Measurements from ENCODE around the gene POM121. TPM values are rescaled to one million over a fixed set of nuclear protein-coding genes. Genes with fewer than 3 reads are reported as not detected.
"Not testable (repeated sequence)": the region's sequence is repeated elsewhere in the genome, so short reads cannot be mapped to it uniquely, and the experiment has no call there.

Gene POM121
- total RNA-seq, result 10 to 100 TPM; 54.3 to 56.0 TPM
- polyA plus RNA-seq, result 10 to 100 TPM in 1 of 2 donors, 1 to 10 TPM in 1; 2.8 to 18.3 TPM

DNA sequence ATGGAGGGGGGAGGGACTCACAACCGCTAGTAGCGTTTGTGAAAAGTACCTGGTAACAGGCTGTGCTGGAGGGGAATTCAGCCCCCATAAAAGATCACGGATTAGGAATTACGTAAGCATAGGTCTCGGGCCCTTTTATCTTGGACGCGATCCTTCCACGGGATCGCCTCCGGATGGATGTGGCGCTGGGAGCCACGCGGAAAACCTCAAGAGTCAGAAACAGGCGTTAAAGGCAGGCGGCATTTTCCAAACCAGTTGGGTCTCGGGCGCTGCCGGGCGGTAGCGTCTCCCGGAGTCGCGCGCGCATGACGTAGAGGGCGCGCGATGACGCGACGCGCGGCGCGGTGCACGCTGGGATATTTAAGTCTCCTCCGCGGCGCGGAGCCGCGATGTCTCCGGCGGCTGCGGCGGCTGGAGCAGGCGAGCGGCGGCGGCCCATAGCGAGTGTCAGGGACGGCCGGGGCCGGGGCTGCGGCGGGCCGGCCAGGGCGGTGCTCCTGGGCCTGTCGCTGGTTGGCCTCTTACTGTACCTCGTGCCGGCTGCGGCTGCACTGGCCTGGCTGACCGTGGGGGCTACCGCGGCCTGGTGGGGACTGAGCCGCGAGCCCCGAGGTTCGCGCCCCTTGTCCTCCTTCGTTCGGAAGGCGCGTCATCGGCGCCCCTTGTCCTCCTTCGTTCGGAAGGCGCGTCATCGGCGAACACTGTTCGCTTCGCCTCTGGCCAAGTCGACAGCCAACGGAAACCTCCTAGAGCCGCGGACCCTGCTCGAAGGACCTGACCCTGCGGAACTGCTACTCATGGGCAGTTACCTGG lies at the start of gene POM121:
Gene POM121, plus strand, starts transcription at position 363 of the 813 bp plus-strand sequence. Its CDS starts 27 bp downstream, at position 390.
- H3K27ac ChIP-seq (ENCODE audit: low read depth, low read length), result peak within 1 kb of the TSS; percentile 96
- Mint-ChIP-seq H3K36me3 (peaks cover 25 to 52% of the 10 kb centered on the region in 2 donors), H3K4me3 (peak within 1 kb of the TSS; percentile 96 to 100 (median 98)), H3K4me1 (peaks cover 23 to 36% (median 31%) of the 10 kb centered on the region in 4 donors), H3K27me3 (peaks cover 0 to 2% of the 10 kb centered on the region in 2 donors), H3K9me3 (peaks cover 0 to 4% (median 0%) of the 10 kb centered on the region in 8 donors), H3K27ac (peak within 1 kb of the TSS; percentile 99 to 100 (median 100))
- peak within 1 kb of the TSS; percentile 63 to 73 for H3K4me3 ChIP-seq (ENCODE audit: low read length in 2 of 2)
- ChIA-PET CTCF (ENCODE audit: partially characterized antibody) (no interaction called here), POLR2A (ENCODE audit: partially characterized antibody) (no interaction called here)
- H3K27me3 ChIP-seq (ENCODE audit: insufficient read depth, low read length), result no peaks in the 10 kb centered on the region
- no peaks in the 10 kb centered on the region for H3K9me3 ChIP-seq (ENCODE audit: control insufficient read depth in 1 of 2, low read length in 2 of 2)
- peaks cover 23% of the 10 kb centered on the region for H3K36me3 ChIP-seq (ENCODE audit: insufficient read depth, low read length)
- intact Hi-C loops (cut with micrococcal nuclease), result no loop called here
- peaks cover 26% of the 10 kb centered on the region for H3K4me1 ChIP-seq (ENCODE audit: insufficient read depth, low read length)
- peak; percentile 82 to 86 (median 86) for DNase-seq

DNA sequence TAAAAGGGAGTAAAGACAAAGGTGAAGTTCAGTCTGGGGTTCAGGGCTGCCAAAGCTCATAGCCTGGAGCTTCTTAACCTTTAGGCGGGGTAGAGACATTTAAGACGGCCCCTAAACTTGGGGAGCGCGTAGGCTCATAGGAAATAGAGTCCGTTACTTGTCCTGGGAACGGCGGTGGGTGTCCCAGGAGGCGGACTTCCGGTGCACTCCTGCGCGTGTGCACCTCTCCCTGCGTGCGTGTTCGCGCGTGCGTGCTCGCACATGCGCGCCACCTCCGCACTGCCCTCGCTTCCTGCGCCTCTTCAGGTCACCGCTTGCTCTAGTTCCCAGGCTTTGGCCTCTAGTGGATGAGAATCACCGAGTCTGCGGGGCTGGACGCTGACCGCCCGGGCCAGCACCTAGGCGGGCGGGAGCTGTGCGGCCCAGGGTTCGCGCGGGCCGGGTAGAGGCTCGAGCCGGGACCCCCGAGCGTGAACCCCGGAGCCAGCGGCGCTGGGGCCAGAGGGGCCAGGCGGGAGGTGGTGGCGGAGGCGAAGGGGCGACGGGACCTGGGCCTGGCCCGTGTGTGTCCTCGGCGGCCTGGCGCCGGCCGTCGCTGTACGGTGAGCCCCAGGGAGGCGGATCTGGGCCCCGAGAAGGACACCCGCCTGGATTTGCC lies 45.7 kb upstream of the POM121 start:
- peaks cover 6 to 14% of the 10 kb centered on the region in 2 donors for H3K36me3 Mint-ChIP-seq
- H3K9me3 ChIP-seq (ENCODE audit: control insufficient read depth in 1 of 2, low read length in 2 of 2); H3K4me1 ChIP-seq (ENCODE audit: insufficient read depth, low read length); H3K27me3 ChIP-seq (ENCODE audit: insufficient read depth, low read length); H3K36me3 ChIP-seq (ENCODE audit: insufficient read depth, low read length); H3K9me3 Mint-ChIP-seq; CTCF ChIA-PET (ENCODE audit: partially characterized antibody); H3K27me3 Mint-ChIP-seq: not testable (repeated sequence)
- peaks cover 4 to 23% (median 13%) of the 10 kb centered on the region in 4 donors for H3K4me1 Mint-ChIP-seq
- peak overlapping the region; percentile 86 to 90 (median 89) for H3K27ac Mint-ChIP-seq
- POLR2A ChIA-PET (ENCODE audit: partially characterized antibody), result interaction anchor here (1.8 kb wide), 1 partner anchor 50 kb away, joined by 6 read pairs; no protein-coding TSS in a partner anchor
- peak overlapping the region; percentile 67 for H3K27ac ChIP-seq (ENCODE audit: low read depth, low read length)
- H3K4me3 ChIP-seq (ENCODE audit: low read length in 2 of 2), result peak overlapping the region; percentile 3 to 55
- H3K4me3 Mint-ChIP-seq, result peak overlapping the region; percentile 87 to 99 (median 97)
- intact Hi-C loops (cut with micrococcal nuclease), result loop anchor here (2.0 kb wide), 1 partner anchor 50 kb away; the partner anchor contains the start of gene TYW1B
- peak; percentile 69 to 77 (median 73) for DNase-seq

DNA sequence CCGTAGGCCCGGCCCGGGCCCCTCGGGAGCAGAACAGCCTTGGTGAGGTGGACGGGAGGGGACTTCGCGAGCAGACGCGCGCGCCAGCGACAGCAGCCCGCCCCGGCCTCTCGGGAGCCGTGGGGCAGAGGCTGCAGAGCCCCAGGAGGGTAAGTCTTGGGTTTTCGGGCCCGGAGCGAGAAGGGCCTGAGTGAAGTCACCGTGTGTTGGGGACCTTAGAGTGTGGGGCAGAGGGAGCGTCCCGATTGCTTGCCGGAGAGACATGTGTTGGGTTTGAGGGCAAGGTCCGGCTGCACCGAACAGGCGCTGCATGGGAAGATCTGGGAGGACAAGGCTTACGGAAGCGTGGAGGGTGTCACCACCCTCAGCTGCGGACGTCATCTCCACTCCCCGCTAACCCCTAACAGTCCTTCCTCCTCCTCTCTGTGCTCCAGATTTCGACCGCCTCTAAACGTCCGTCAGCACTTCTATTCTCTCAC lies 45.1 kb upstream of the POM121 start:
- H3K27me3 ChIP-seq (ENCODE audit: insufficient read depth, low read length); H3K9me3 Mint-ChIP-seq; H3K36me3 ChIP-seq (ENCODE audit: insufficient read depth, low read length); CTCF ChIA-PET (ENCODE audit: partially characterized antibody); H3K9me3 ChIP-seq (ENCODE audit: control insufficient read depth in 1 of 2, low read length in 2 of 2); H3K27me3 Mint-ChIP-seq; H3K4me1 ChIP-seq (ENCODE audit: insufficient read depth, low read length); POLR2A ChIA-PET (ENCODE audit: partially characterized antibody): not testable (repeated sequence)
- peak overlapping the region; percentile 96 to 99 (median 97) for H3K4me3 Mint-ChIP-seq
- peak; percentile 26 to 53 (median 39) for DNase-seq
- peaks cover 6 to 14% of the 10 kb centered on the region in 2 donors for H3K36me3 Mint-ChIP-seq
- H3K27ac Mint-ChIP-seq, result peak overlapping the region; percentile 89 to 98 (median 97)
- peaks cover 4 to 23% (median 13%) of the 10 kb centered on the region in 4 donors for H3K4me1 Mint-ChIP-seq
- intact Hi-C loops (cut with micrococcal nuclease), result loop anchor here (2.0 kb wide), 1 partner anchor 51 kb away; the partner anchor contains the start of gene TYW1B
- Histone ChIP-seq H3K4me3 (ENCODE audit: low read length in 2 of 2) (peak overlapping the region; percentile 34 to 55), H3K27ac (ENCODE audit: low read depth, low read length) (peak overlapping the region; percentile 67)

GRCh38 chr7:72891750-72892149 lies 33.1 kb upstream of the POM121 start:
- not testable (repeated sequence) for H3K9me3 Mint-ChIP-seq

GRCh38 chr7:72904740-72905139 lies 20.2 kb upstream of the POM121 start:
- H3K9me3 Mint-ChIP-seq; H3K27ac ChIP-seq (ENCODE audit: low read depth, low read length); POLR2A ChIA-PET (ENCODE audit: partially characterized antibody); H3K4me1 ChIP-seq (ENCODE audit: insufficient read depth, low read length); intact Hi-C loops (cut with micrococcal nuclease); H3K9me3 ChIP-seq (ENCODE audit: control insufficient read depth in 1 of 2, low read length in 2 of 2); H3K27me3 Mint-ChIP-seq; H3K27me3 ChIP-seq (ENCODE audit: insufficient read depth, low read length); H3K36me3 ChIP-seq (ENCODE audit: insufficient read depth, low read length); H3K4me3 ChIP-seq (ENCODE audit: low read length in 2 of 2); CTCF ChIA-PET (ENCODE audit: partially characterized antibody); DNase-seq; H3K4me1 Mint-ChIP-seq: not testable (repeated sequence)
- peaks cover 42 to 43% of the 10 kb centered on the region in 2 donors for H3K36me3 Mint-ChIP-seq
- peak overlapping the region in 4 of 7 donors; percentile 41 to 68 (median 49) for H3K27ac Mint-ChIP-seq
- peak overlapping the region in 1 of 8 donors; percentile 26 for H3K4me3 Mint-ChIP-seq

More at GRCh38 chr7:72891750-72892149, 33.1 kb upstream of the POM121 start:
- Mint-ChIP-seq H3K27ac (peak overlapping the region in 2 of 7 donors; percentile 48 to 75), H3K36me3 (peaks cover 19 to 30% of the 10 kb centered on the region in 2 donors), H3K4me3 (peak overlapping the region in 1 of 8 donors; percentile 53)
- H3K27me3 ChIP-seq (ENCODE audit: insufficient read depth, low read length); H3K27ac ChIP-seq (ENCODE audit: low read depth, low read length); intact Hi-C loops (cut with micrococcal nuclease); H3K9me3 ChIP-seq (ENCODE audit: control insufficient read depth in 1 of 2, low read length in 2 of 2); H3K4me1 Mint-ChIP-seq; H3K27me3 Mint-ChIP-seq; POLR2A ChIA-PET (ENCODE audit: partially characterized antibody); H3K4me1 ChIP-seq (ENCODE audit: insufficient read depth, low read length); CTCF ChIA-PET (ENCODE audit: partially characterized antibody); H3K36me3 ChIP-seq (ENCODE audit: insufficient read depth, low read length); DNase-seq; H3K4me3 ChIP-seq (ENCODE audit: low read length in 2 of 2): not testable (repeated sequence)

- H3K4me3 Mint-ChIP-seq; H3K4me1 ChIP-seq (ENCODE audit: insufficient read depth, low read length); CTCF ChIA-PET (ENCODE audit: partially characterized antibody); DNase-seq; H3K36me3 ChIP-seq (ENCODE audit: insufficient read depth, low read length); H3K4me1 Mint-ChIP-seq; H3K27me3 ChIP-seq (ENCODE audit: insufficient read depth, low read length); H3K27me3 Mint-ChIP-seq; H3K27ac ChIP-seq (ENCODE audit: low read depth, low read length); H3K9me3 ChIP-seq (ENCODE audit: control insufficient read depth in 1 of 2, low read length in 2 of 2); intact Hi-C loops (cut with micrococcal nuclease); H3K9me3 Mint-ChIP-seq; POLR2A ChIA-PET (ENCODE audit: partially characterized antibody); H3K4me3 ChIP-seq (ENCODE audit: low read length in 2 of 2): not testable (repeated sequence)
- Mint-ChIP-seq H3K36me3 (peaks cover 38 to 48% of the 10 kb centered on the region in 2 donors), H3K27ac (peak overlapping the region in 1 of 7 donors; percentile 60)
Measured at GRCh38 chr7:72908422-72908821, 16.5 kb upstream of the POM121 start.

GRCh38 chr7:72911395-72911794 lies 13.5 kb upstream of the POM121 start:
- CTCF ChIA-PET (ENCODE audit: partially characterized antibody); H3K4me3 ChIP-seq (ENCODE audit: low read length in 2 of 2): not testable (repeated sequence)

More at GRCh38 chr7:72911395-72911794, 13.5 kb upstream of the POM121 start:
- POLR2A ChIA-PET (ENCODE audit: partially characterized antibody); H3K4me3 Mint-ChIP-seq; H3K4me1 ChIP-seq (ENCODE audit: insufficient read depth, low read length); H3K27ac Mint-ChIP-seq; H3K9me3 Mint-ChIP-seq; DNase-seq; H3K27me3 Mint-ChIP-seq; H3K27ac ChIP-seq (ENCODE audit: low read depth, low read length); H3K36me3 ChIP-seq (ENCODE audit: insufficient read depth, low read length); H3K9me3 ChIP-seq (ENCODE audit: control insufficient read depth in 1 of 2, low read length in 2 of 2); H3K27me3 ChIP-seq (ENCODE audit: insufficient read depth, low read length): not testable (repeated sequence)
- intact Hi-C loops (cut with micrococcal nuclease), result loop anchor here (10.0 kb wide), 1 partner anchor 543 kb away; no protein-coding TSS in a partner anchor
- peaks cover 6 to 12% (median 8%) of the 10 kb centered on the region in 4 donors for H3K4me1 Mint-ChIP-seq
- H3K36me3 Mint-ChIP-seq, result peaks cover 37 to 47% of the 10 kb centered on the region in 2 donors
